MM.1S (cell line): ENCODE measurements around the gene RARB.

Source experiments
- EZH2 ChIP-seq: fragments of 300-600 bp; sonication (generic); optimal IDR thresholded peaks from 2 replicates; pipeline ENCODE3; 2017; ENCODE audit warnings: low read depth, mild to moderate bottlenecking, antibody characterized with exemption, low read length, mixed read lengths
- TF ChIP-seq, protein P1 (sequence below): fragments of 300-600 bp; sonication (generic); IDR thresholded peaks from 2 replicates; pipeline ENCODE4 v1.5.1; 2016; ENCODE audit warnings: antibody characterized with exemption, low read length, mixed read lengths

DNA sequence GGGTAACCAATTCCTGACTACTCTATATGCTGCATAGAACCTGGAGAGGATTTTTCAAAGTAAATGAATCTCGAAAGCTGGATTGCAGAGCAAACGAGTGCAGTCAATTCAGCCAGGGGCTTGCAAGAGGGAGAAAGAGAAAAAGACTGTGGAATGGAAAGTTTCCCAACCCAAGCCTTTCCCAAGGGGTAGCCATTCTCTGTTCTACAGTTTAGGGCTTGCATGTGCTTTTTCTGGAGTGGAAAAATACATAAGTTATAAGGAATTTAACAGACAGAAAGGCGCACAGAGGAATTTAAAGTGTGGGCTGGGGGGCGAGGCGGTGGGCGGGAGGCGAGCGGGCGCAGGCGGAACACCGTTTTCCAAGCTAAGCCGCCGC lies 511 bp upstream of the RARB start:
- TF ChIP-seq, protein P1, sequence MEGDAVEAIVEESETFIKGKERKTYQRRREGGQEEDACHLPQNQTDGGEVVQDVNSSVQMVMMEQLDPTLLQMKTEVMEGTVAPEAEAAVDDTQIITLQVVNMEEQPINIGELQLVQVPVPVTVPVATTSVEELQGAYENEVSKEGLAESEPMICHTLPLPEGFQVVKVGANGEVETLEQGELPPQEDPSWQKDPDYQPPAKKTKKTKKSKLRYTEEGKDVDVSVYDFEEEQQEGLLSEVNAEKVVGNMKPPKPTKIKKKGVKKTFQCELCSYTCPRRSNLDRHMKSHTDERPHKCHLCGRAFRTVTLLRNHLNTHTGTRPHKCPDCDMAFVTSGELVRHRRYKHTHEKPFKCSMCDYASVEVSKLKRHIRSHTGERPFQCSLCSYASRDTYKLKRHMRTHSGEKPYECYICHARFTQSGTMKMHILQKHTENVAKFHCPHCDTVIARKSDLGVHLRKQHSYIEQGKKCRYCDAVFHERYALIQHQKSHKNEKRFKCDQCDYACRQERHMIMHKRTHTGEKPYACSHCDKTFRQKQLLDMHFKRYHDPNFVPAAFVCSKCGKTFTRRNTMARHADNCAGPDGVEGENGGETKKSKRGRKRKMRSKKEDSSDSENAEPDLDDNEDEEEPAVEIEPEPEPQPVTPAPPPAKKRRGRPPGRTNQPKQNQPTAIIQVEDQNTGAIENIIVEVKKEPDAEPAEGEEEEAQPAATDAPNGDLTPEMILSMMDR: no peak
- TF ChIP-seq EZH2: no peak
